ENCODE data around the gene ENOX1. TPM values are rescaled to one million over a fixed set of nuclear protein-coding genes. Genes with fewer than 3 reads are reported as not detected.

The ENOX1 gene
- total RNA-seq, 1 experiment from 2014 or later: 0.95 TPM

DNA sequence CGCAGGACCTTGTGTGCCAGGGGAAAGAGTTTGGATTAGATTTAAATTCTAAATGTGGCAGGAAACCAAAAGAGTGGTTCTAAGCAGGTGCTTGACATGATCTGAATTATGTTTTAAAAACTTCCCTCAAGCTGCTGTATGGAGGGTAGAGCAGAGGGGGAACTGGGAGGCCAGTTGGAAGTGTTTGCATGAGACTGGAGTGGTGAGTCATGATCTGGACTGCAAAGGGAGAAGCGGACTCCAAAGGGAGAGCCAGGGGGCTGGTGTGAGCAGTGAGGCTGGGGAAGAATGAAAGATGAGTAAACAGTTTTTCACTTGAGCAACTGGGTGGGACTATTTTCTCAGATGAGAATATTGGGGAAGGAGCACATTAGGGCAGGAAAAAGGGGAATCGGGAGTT, 557.3 kb downstream of the ENOX1 start:
- intact Hi-C loops (cut with micrococcal nuclease): no loop called here
- no TSS peak for BruUV-seq (replicated peaks)
- CTCF ChIA-PET: no interaction called here
- Histone ChIP-seq H3K9me2 (replicated peaks; ENCODE audit: low read length) (no peaks in the 10 kb centered on the region), H3K36me3 (ENCODE audit: low read depth, low read length) (no peaks in the 10 kb centered on the region), H3K79me2 (ENCODE audit: low read length) (no peaks in the 10 kb centered on the region), H3K4me1 (ENCODE audit: insufficient read depth, low read length) (peaks cover 18% of the 10 kb centered on the region), H4K20me1 (ENCODE audit: low read length) (no peaks in the 10 kb centered on the region), H3F3A (ENCODE audit: low read length, unreplicated experiment) (no peaks in the 10 kb centered on the region), H3K27me3 (ENCODE audit: low read length) (no peaks in the 10 kb centered on the region), H3K4me3 (ENCODE audit: low read length) (no peak overlapping the region), H3K9ac (ENCODE audit: low read length) (no peak overlapping the region), H2AFZ (ENCODE audit: low read length) (no peak overlapping the region), H3K4me2 (ENCODE audit: low read length) (no peak overlapping the region), H3K9me3 (ENCODE audit: low read length) (no peaks in the 10 kb centered on the region), H3K27ac (ENCODE audit: low read length) (no peak overlapping the region)
- ATAC-seq (peak; percentile 58), DNase-seq (peak; percentile 47)
- TF ChIP-seq EZH2phosphoT487 (IDR thresholded peaks at IDR 0.05; ENCODE audit: borderline replicate concordance, low read length) (no peak), EZH2 (IDR thresholded peaks at IDR 0.05; ENCODE audit: low read length, unreplicated experiment) (no peak)
- TF ChIP-seq, protein P1, sequence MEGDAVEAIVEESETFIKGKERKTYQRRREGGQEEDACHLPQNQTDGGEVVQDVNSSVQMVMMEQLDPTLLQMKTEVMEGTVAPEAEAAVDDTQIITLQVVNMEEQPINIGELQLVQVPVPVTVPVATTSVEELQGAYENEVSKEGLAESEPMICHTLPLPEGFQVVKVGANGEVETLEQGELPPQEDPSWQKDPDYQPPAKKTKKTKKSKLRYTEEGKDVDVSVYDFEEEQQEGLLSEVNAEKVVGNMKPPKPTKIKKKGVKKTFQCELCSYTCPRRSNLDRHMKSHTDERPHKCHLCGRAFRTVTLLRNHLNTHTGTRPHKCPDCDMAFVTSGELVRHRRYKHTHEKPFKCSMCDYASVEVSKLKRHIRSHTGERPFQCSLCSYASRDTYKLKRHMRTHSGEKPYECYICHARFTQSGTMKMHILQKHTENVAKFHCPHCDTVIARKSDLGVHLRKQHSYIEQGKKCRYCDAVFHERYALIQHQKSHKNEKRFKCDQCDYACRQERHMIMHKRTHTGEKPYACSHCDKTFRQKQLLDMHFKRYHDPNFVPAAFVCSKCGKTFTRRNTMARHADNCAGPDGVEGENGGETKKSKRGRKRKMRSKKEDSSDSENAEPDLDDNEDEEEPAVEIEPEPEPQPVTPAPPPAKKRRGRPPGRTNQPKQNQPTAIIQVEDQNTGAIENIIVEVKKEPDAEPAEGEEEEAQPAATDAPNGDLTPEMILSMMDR (conservative IDR thresholded peaks at IDR 0.05; ENCODE audit: low read depth, low read length): no peak
- POLR2A ChIA-PET (ENCODE audit: unreplicated experiment): no interaction called here

DNA sequence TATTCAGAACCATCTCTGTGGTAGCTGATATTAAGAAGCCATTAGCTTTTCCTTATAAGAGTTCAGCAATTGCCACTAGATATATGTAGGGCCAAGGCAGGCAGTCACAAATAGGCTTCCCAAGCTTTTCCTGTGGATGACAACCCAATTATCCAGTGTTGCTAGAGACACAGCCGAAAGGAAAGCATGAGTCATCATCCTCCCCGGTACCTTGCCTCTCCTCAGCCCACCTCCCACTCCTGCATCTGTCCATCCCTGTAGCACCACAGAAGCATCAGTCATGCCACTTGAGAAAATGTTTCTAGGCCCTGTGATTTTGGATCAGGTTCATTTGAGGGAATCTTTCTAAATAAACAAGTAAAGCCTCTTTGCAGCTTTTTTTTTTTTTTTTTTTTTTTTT, 559.1 kb downstream of the ENOX1 start:
- Histone ChIP-seq H3K27ac (ENCODE audit: low read length) (no peak overlapping the region), H3K79me2 (ENCODE audit: low read length) (no peaks in the 10 kb centered on the region), H3K27me3 (ENCODE audit: low read length) (no peaks in the 10 kb centered on the region), H2AFZ (ENCODE audit: low read length) (no peak overlapping the region), H3K4me2 (ENCODE audit: low read length) (no peak overlapping the region), H3K36me3 (ENCODE audit: low read depth, low read length) (no peaks in the 10 kb centered on the region), H3K9me2 (replicated peaks; ENCODE audit: low read length) (no peaks in the 10 kb centered on the region), H3F3A (ENCODE audit: low read length, unreplicated experiment) (no peaks in the 10 kb centered on the region), H3K4me3 (ENCODE audit: low read length) (no peak overlapping the region), H4K20me1 (ENCODE audit: low read length) (no peaks in the 10 kb centered on the region), H3K9me3 (ENCODE audit: low read length) (no peaks in the 10 kb centered on the region), H3K9ac (ENCODE audit: low read length) (no peak overlapping the region), H3K4me1 (ENCODE audit: insufficient read depth, low read length) (peaks cover 12% of the 10 kb centered on the region)
- ChIA-PET CTCF (no interaction called here), POLR2A (ENCODE audit: unreplicated experiment) (no interaction called here)
- no TSS peak for BruUV-seq (replicated peaks)
- intact Hi-C loops (cut with micrococcal nuclease): no loop called here
- TF ChIP-seq EZH2 (IDR thresholded peaks at IDR 0.05; ENCODE audit: low read length, unreplicated experiment) (no peak), EZH2phosphoT487 (IDR thresholded peaks at IDR 0.05; ENCODE audit: borderline replicate concordance, low read length) (no peak)
- TF ChIP-seq, protein P1 (conservative IDR thresholded peaks at IDR 0.05; ENCODE audit: low read depth, low read length): no peak
- no peak; the same call in 1 of the 2 replicates for ATAC-seq
- DNase-seq: peak; percentile 23

DNA sequence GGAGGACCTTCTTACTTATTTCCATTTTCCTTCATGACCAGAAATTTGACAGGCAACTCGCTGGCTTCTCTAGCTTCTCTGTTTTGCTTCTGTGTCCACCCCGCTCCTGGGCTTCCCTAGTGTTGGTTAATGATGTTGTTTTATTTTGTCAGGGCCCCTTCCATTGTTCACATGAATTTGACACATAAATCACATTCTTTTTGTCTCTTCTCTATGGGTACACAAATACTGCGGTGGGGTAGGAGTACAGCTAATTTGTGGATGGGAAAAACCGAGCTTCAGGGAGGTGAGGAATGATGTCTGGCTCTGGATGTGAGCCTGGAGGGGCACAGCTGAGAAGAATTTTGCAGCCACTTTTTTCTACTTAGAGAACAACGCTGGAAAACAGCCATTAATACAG, 563.6 kb downstream of the ENOX1 start:
- no peak overlapping the region for H3K4me3 ChIP-seq (ENCODE audit: low read length)
- intact Hi-C loops (cut with micrococcal nuclease): no loop called here
- ChIA-PET POLR2A (ENCODE audit: unreplicated experiment) (no interaction called here), CTCF (no interaction called here)
- H3F3A ChIP-seq (ENCODE audit: low read length, unreplicated experiment): no peaks in the 10 kb centered on the region
- H3K9ac ChIP-seq (ENCODE audit: low read length): no peak overlapping the region
- H2AFZ ChIP-seq (ENCODE audit: low read length): no peak overlapping the region
- no peaks in the 10 kb centered on the region for H3K4me1 ChIP-seq (ENCODE audit: insufficient read depth, low read length)
- H3K27me3 ChIP-seq (ENCODE audit: low read length): no peaks in the 10 kb centered on the region
- H3K9me3 ChIP-seq (ENCODE audit: low read length): no peaks in the 10 kb centered on the region
- H3K27ac ChIP-seq (ENCODE audit: low read length): no peak overlapping the region
- DNase-seq (no peak), ATAC-seq (no peak)
- BruUV-seq (replicated peaks): no TSS peak
- no peak for TF ChIP-seq EZH2phosphoT487 (IDR thresholded peaks at IDR 0.05; ENCODE audit: borderline replicate concordance, low read length)
- TF ChIP-seq EZH2 (IDR thresholded peaks at IDR 0.05; ENCODE audit: low read length, unreplicated experiment): no peak
- TF ChIP-seq, protein P1 (conservative IDR thresholded peaks at IDR 0.05; ENCODE audit: low read depth, low read length): no peak
- no peaks in the 10 kb centered on the region for H3K79me2 ChIP-seq (ENCODE audit: low read length)
- H3K36me3 ChIP-seq (ENCODE audit: low read depth, low read length): no peaks in the 10 kb centered on the region
- no peaks in the 10 kb centered on the region for H3K9me2 ChIP-seq (replicated peaks; ENCODE audit: low read length)
- no peak overlapping the region for H3K4me2 ChIP-seq (ENCODE audit: low read length)
- H4K20me1 ChIP-seq (ENCODE audit: low read length): no peaks in the 10 kb centered on the region
